Right cardiac atrium (tissue), 5 donors: ENCODE results near the gene CPT1A. TPM values are rescaled to one million over a fixed set of nuclear protein-coding genes. Genes with fewer than 3 reads are reported as not detected.
"Not testable (repeated sequence)": the region's sequence is repeated elsewhere in the genome, so short reads cannot be mapped to it uniquely, and the experiment has no call there.

ENCODE experiments used
- ATAC-seq, 2 donors: fragments of 200-7000 bp; cut with Tn5 transposase; one replicate each; pipeline versions ENCODE4 v1.8.0 to v1.9.1; 2020; ENCODE audit warnings: moderate library complexity in 2 of 2, mild to moderate bottlenecking in 1 of 2
- DNase-seq, 3 donors: peaks; one replicate each; pipeline ENCODE4 v3.0.0-alpha.2; 2020
- H3K27ac ChIP-seq: one replicate; pipeline ENCODE4 v1.5.1; 2013; ENCODE audit warnings: mild to moderate bottlenecking, low read length, control low read depth, moderate library complexity
- H3K27me3 ChIP-seq: one replicate; pipeline ENCODE4 v1.6.1; 2013; ENCODE audit not compliant: control insufficient read depth, insufficient read depth
- H3K4me1 ChIP-seq: one replicate; pipeline ENCODE4 v1.6.1; 2013; ENCODE audit warnings: low read length; ENCODE audit not compliant: control insufficient read depth, insufficient read depth
- H3K4me3 ChIP-seq: one replicate; pipeline ENCODE4 v1.5.1; 2013; ENCODE audit warnings: low read length, control low read depth
- H3K9me3 ChIP-seq: one replicate; pipeline ENCODE4 v1.6.1; 2013; ENCODE audit warnings: low read length; ENCODE audit not compliant: control insufficient read depth
- WGBS: extraction: QIAGEN DNeasy Blood & Tissue Kit; methylation state at CpG from one replicate; pipeline ENCODE4 v1.1.7; 2013; 5-methylcytosine and 5-hydroxymethylcytosine counted together
- intact Hi-C, 4 donors: fragments of 100-400 bp; cut with DNase I; formaldehyde crosslinking; loops; one replicate each; pipeline versions ENCODE4 v1.11.0 to v1.14.0; 2022 to 2023
- polyA plus RNA-seq: library from polyadenylated mRNA; stranded (reverse); fragments of 200-250 nt; gene quantifications from one replicate; pipeline ENCODE4 v1.2.3, GENCODE V29; 2013
- total RNA-seq, 4 donors: library from RNA; stranded (reverse); fragmentation: NEBNext Ultra II Directional; extraction: Animal tissue kit (Norgen Biotek cat#: 25700); gene quantifications; one replicate each; pipeline ENCODE4 v1.2.1, GENCODE V29; 2021
- donor health status: healthy with polysubstance abuse.
- donor health status: DM: no; HTN: yes; CAD: no.
- donor health status: DM: no; HTN: no; CAD: no.
- donor health status: DM: no; HTN: yes; CAD: no; lungs with severe emphysema.
- donor health status: DM: yes; HTN: yes; CAD: no.

Gene CPT1A
- total and polyA plus RNA-seq, 5 donors = 22.4 to 63.5 (median 44.1) TPM

GRCh38 chr11:68868221-68868835 lies 26.6 kb upstream of the CPT1A start:
- WGBS = 91% methylated on average over 18 of the region's 18 CpGs
- Histone ChIP-seq H3K27ac (no peak overlapping the region), H3K9me3 (no peaks in the 10 kb centered on the region), H3K27me3 (no peaks in the 10 kb centered on the region), H3K4me1 (peaks cover 6% of the 10 kb centered on the region), H3K4me3 (no peak overlapping the region)
- no peak for DNase-seq
- no peak for ATAC-seq
- intact Hi-C loops = no loop called here

- Histone ChIP-seq H3K4me3 (no peak overlapping the region), H3K9me3 (no peaks in the 10 kb centered on the region), H3K4me1 (peaks cover 6% of the 10 kb centered on the region), H3K27ac (no peak overlapping the region), H3K27me3 (no peaks in the 10 kb centered on the region)
- ATAC-seq (peak; percentile 28 to 32), DNase-seq (peak in 2 of 3 donors; percentile 75 to 76)
- 59% methylated on average over 6 of the region's 6 CpGs for WGBS
- intact Hi-C loops = no loop called here
Measured at GRCh38 chr11:68867066-68867465, 25.4 kb upstream of the CPT1A start.

DNA sequence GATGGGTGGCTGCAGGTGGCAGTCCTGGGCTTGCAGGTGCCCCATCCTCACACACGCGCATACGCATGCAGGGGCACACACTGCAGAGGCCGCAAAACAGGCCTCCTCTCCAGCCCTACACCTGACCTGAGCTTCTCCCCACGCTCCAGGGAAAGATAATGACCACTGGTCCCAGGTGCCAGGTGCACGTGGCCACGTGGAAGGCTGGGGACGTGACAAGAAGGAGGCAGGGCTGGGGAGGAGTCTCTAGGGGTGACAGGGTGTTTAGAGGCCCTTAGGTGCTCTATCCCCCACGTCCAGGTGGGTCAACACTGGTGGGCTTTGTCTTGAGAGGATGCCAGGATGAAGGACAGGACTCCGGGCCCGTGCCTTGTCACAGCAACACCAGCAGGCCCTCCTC lies 23.5 kb upstream of the CPT1A start:
- Histone ChIP-seq H3K27me3 (no peaks in the 10 kb centered on the region), H3K4me1 (no peaks in the 10 kb centered on the region), H3K27ac (no peak overlapping the region), H3K9me3 (no peaks in the 10 kb centered on the region), H3K4me3 (no peak overlapping the region)
- peak in 1 of 2 donors; percentile 30 for ATAC-seq
- intact Hi-C loops = no loop called here
- 94% methylated on average over 11 of the region's 11 CpGs for WGBS
- no peak for DNase-seq

GRCh38 chr11:68863553-68864265 lies 22.0 kb upstream of the CPT1A start:
- ATAC-seq = no peak
- Histone ChIP-seq H3K4me3 (no peak overlapping the region), H3K9me3 (no peaks in the 10 kb centered on the region), H3K27ac (no peak overlapping the region), H3K27me3 (no peaks in the 10 kb centered on the region), H3K4me1 (no peaks in the 10 kb centered on the region)
- intact Hi-C loops = no loop called here
- WGBS = 95% methylated on average over 3 of the region's 3 CpGs
- DNase-seq = no peak

GRCh38 chr11:68862421-68862820 lies 20.7 kb upstream of the CPT1A start:
- WGBS = 83% methylated on average over 6 of the region's 6 CpGs
- ATAC-seq = no peak

GRCh38 chr11:68859123-68859522 lies 17.4 kb upstream of the CPT1A start:
- 85% methylated on average over 8 of the region's 8 CpGs for WGBS
- intact Hi-C loops = no loop called here
- Histone ChIP-seq H3K4me1 (peaks cover 2% of the 10 kb centered on the region), H3K27ac (no peak overlapping the region), H3K9me3 (no peaks in the 10 kb centered on the region), H3K4me3 (no peak overlapping the region), H3K27me3 (no peaks in the 10 kb centered on the region)
- ATAC-seq (no peak), DNase-seq (no peak)

More at GRCh38 chr11:68862421-68862820, 20.7 kb upstream of the CPT1A start:
- Histone ChIP-seq H3K9me3 (no peaks in the 10 kb centered on the region), H3K27ac (no peak overlapping the region), H3K4me1 (no peaks in the 10 kb centered on the region), H3K4me3 (no peak overlapping the region), H3K27me3 (no peaks in the 10 kb centered on the region)
- intact Hi-C loops = no loop called here
- no peak for DNase-seq

DNA sequence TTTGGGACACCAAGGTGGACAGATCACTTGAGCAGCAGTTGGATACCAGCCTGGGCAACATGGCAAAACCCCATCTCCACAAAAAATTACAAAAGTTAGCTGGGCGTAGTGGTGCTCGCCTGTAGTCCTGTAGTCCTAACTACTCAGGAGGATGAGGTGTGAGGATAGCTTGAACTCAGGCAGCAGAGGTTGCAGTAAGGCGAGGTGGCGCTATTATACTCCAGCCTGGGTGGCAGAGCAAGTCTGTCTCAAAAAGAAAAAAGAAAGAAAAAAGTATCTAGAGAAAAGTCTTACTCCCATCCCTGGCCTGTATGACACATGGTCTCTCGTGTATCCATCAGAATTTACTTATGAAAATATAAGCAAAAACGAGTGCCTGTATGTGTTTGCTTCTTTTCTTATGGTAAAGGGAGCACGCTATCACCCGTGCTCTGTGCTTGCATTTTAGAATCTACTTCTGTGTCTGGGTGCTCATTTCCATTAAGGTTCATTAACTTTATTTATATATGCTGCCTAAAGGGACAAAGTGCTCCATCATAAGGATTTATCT lies 15.4 kb upstream of the CPT1A start:
- no peak overlapping the region for H3K4me3 ChIP-seq
- intact Hi-C loops = no loop called here
- H3K4me1 ChIP-seq = peaks cover 2% of the 10 kb centered on the region
- 91% methylated on average over 8 of the region's 8 CpGs for WGBS
- no peaks in the 10 kb centered on the region for H3K9me3 ChIP-seq
- no peaks in the 10 kb centered on the region for H3K27me3 ChIP-seq
- no peak for ATAC-seq
- no peak overlapping the region for H3K27ac ChIP-seq
- DNase-seq = no peak

GRCh38 chr11:68856425-68857030 lies 14.8 kb upstream of the CPT1A start:
- ATAC-seq, H3K4me1 ChIP-seq, H3K27ac ChIP-seq, DNase-seq, intact Hi-C loops, H3K27me3 ChIP-seq, H3K4me3 ChIP-seq, H3K9me3 ChIP-seq: not testable (repeated sequence)
- WGBS = 88% methylated on average over 21 of the region's 21 CpGs

- peaks cover 2% of the 10 kb centered on the region for H3K4me1 ChIP-seq
- ATAC-seq (peak; percentile 85 to 87), DNase-seq (peak in 2 of 3 donors; percentile 78 to 84)
- no peaks in the 10 kb centered on the region for H3K27me3 ChIP-seq
- H3K9me3 ChIP-seq = no peaks in the 10 kb centered on the region
- WGBS = 3% methylated on average over 62 of the region's 62 CpGs
- H3K4me3 ChIP-seq = peak overlapping the region; percentile 31
- intact Hi-C loops = no loop called here
- peak overlapping the region; percentile 7 for H3K27ac ChIP-seq
Measured at GRCh38 chr11:68855205-68855981, 13.7 kb upstream of the CPT1A start.

DNA sequence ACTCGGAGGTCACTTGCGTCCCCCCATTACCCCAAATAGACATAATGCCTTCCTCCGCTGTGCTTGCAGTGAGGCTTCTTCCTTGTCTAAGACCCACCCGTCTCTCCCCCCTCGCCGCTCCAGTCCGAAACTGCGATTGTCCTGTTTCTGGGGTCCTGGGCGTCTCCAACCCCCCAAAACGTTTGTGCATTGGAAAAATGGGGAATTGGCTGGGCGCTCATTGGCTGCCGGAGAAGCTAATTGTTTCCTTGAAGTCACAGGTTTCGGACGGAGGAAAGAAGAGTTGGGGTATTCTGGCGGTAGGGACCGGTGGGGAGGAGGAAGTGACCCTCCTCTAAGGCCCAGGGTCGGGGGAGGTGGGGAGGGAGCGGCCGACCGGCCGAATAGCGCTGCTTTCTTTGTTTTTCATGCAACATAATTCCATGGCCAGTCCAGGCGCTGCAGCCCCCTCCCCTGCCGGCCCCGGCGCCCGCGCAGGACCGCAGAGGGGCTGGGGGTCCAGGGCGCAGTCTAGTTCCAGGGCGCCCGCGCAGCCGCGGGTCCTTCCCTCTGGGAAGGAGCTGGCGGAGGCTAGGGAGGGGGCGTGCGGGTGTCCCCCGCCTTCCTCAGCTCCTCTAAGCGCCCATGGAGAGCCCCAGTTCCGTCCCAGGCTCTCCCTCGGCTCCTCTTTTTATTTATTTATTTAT lies 12.7 kb upstream of the CPT1A start:
- intact Hi-C loops = no loop called here
- 20% methylated on average over 42 of the region's 42 CpGs for WGBS
- DNase-seq = no peak
- peak; percentile 10 to 25 for ATAC-seq
- H3K9me3 ChIP-seq = no peaks in the 10 kb centered on the region
- H3K4me1 ChIP-seq = peaks cover 2% of the 10 kb centered on the region
- H3K27ac ChIP-seq = no peak overlapping the region
- H3K4me3 ChIP-seq = peak overlapping the region; percentile 27
- H3K27me3 ChIP-seq = no peaks in the 10 kb centered on the region
